K562 (cell line): ENCODE data around the gene PITX2. TPM values are rescaled to one million over a fixed set of nuclear protein-coding genes. Genes with fewer than 3 reads are reported as not detected.

Experiments
- ATAC-seq: fragments of 200-7000 bp; cut with Tn5 transposase; 3 replicates; pipeline ENCODE4 v1.9.1; 2020; ENCODE audit warnings: moderate library complexity
- BruUV-seq: library from RNA; stranded (reverse); fragments of 400-500 nt; replicated peaks from 2 replicates; lab custom pipeline; 2021; lab: Mats Ljungman, UMichigan
- CTCF ChIA-PET: fragments of 300-600 bp; formaldehyde crosslinking; extraction: SDS; loops from one replicate; lab custom pipeline; 2021; ENCODE audit warnings: low intra/inter-chr PET ratio; lab: Yijun Ruan, JAX
- POLR2A ChIA-PET: fragments of 300-600, 350-650 bp; sonication (Branson Sonifier 250); formaldehyde crosslinking; extraction: SDS; loops from one replicate; lab custom pipeline; 2021; ENCODE audit warnings: antibody characterized with exemption, inconsistent platforms; lab: Yijun Ruan, JAX
- DNase-seq, 4 experiments: peaks; one replicate each; pipeline versions ENCODE4 v3.0.0 to v3.0.0-alpha.2; 2011 to 2018; ENCODE audit warnings: low spot score in 3 of 4, mixed read lengths in 3 of 4; ENCODE audit errors: extremely low read depth in 1 of 4
- FAIRE-seq: peaks from 2 replicates; lab custom pipeline; 2011; peaks lifted over from hg19 to GRCh38; lab: Jason Lieb, UNC
- H2AFZ ChIP-seq: 2 replicates; pipeline ENCODE4 v1.6.0; 2011; ENCODE audit warnings: low read depth, low read length, control low read depth, inconsistent platforms
- H3K27ac ChIP-seq: fragments of 200-600 bp; 3 replicates; pipeline ENCODE4 v1.8.0; 2011; ENCODE audit warnings: low read depth, mild to moderate bottlenecking, control low read depth, inconsistent platforms, low read length, moderate library complexity, mixed read lengths; ENCODE audit errors: extremely low read depth
- H3K27me3 ChIP-seq, 2 experiments: fragments of 300-600 bp in 1 of 2; 2 replicates in 1 of 2; 3 replicates in 1 of 2; pipeline versions ENCODE4 v1.6.0 to v1.8.0; 2011; ENCODE audit warnings: inconsistent platforms in 2 of 2, low read length in 2 of 2, mild to moderate bottlenecking in 1 of 2, mixed read lengths in 1 of 2, moderate library complexity in 1 of 2; ENCODE audit not compliant: control insufficient read depth in 2 of 2, insufficient read depth in 2 of 2
- H3K36me3 ChIP-seq: fragments of 300-600 bp; 3 replicates; pipeline ENCODE4 v1.8.0; 2011; ENCODE audit warnings: mild to moderate bottlenecking, low read length, inconsistent platforms; ENCODE audit not compliant: control insufficient read depth, insufficient read depth
- H3K4me1 ChIP-seq, 2 experiments: fragments of 200-600 bp in 1 of 2; replicated peaks in 1 of 2; 2 replicates in 1 of 2; 3 replicates in 1 of 2; pipeline versions ENCODE4 v1.5.1 to v1.8.0; 2011; ENCODE audit warnings: inconsistent platforms in 2 of 2, low read length in 2 of 2, mild to moderate bottlenecking in 1 of 2, mixed read lengths in 1 of 2, moderate library complexity in 1 of 2; ENCODE audit not compliant: control insufficient read depth in 2 of 2, insufficient read depth in 2 of 2
- H3K4me2 ChIP-seq: 2 replicates; pipeline ENCODE4 v1.6.1; 2011; ENCODE audit warnings: low read length, control low read depth, inconsistent platforms, mixed read lengths; ENCODE audit not compliant: insufficient read depth
- H3K4me3 ChIP-seq: fragments of 200-600 bp; sonication (generic), shearing (Covaris generic); 2 replicates; pipeline ENCODE4 v1.5.1; 2016; ENCODE audit warnings: control low read depth, inconsistent platforms
- H3K79me2 ChIP-seq: fragments of 200-600 bp; 3 replicates; pipeline ENCODE4 v1.8.0; 2011; ENCODE audit warnings: low read length, inconsistent platforms; ENCODE audit not compliant: control insufficient read depth, insufficient read depth
- H3K9ac ChIP-seq, 2 experiments: 2 replicates each; pipeline versions ENCODE4 v1.6.0 to v1.6.1; 2011; ENCODE audit warnings: low read depth in 2 of 2, low read length in 2 of 2, control low read depth in 1 of 2, inconsistent platforms in 1 of 2, mild to moderate bottlenecking in 1 of 2, mixed read lengths in 1 of 2; ENCODE audit not compliant: insufficient read depth in 1 of 2
- H3K9me1 ChIP-seq: one replicate; pipeline ENCODE4 v1.6.0; 2011; ENCODE audit warnings: inconsistent platforms, mild to moderate bottlenecking, low read length, moderate library complexity; ENCODE audit not compliant: control insufficient read depth, insufficient read depth
- H3K9me3 ChIP-seq: replicated peaks from 2 replicates; pipeline ENCODE4 v1.5.1; 2011; ENCODE audit warnings: low read depth, low read length, inconsistent platforms; ENCODE audit not compliant: control insufficient read depth, insufficient read depth
- H4K20me1 ChIP-seq: replicated peaks from 2 replicates; pipeline ENCODE4 v1.6.1; 2011; ENCODE audit warnings: low read length, inconsistent platforms, mixed read lengths; ENCODE audit not compliant: control insufficient read depth, insufficient read depth
- BCLAF1 ChIP-seq, 2 experiments: fragments of 450-650 bp in 1 of 2; IDR thresholded peaks; 2 replicates each; pipeline ENCODE4 v1.6.1; 2011 to 2017; ENCODE audit warnings: low read depth in 2 of 2, antibody characterized with exemption in 1 of 2, borderline replicate concordance in 1 of 2, low read length in 1 of 2, mild to moderate bottlenecking in 1 of 2, mixed read lengths in 1 of 2; ENCODE audit not compliant: control insufficient read depth in 1 of 2
- FOXP1 ChIP-seq: sonication (generic); formaldehyde crosslinking; IDR thresholded peaks from 2 replicates; pipeline ENCODE4 v1.8.0; 2022; ENCODE audit warnings: mild to moderate bottlenecking, missing genetic modification reagents
- NR4A1 ChIP-seq, 2 experiments: fragments of 250-450 bp in 1 of 2; fragments of 450-650 bp in 1 of 2; sonication (Bioruptor Pico) in 1 of 2; IDR thresholded peaks; 2 replicates each; pipeline versions ENCODE4 v1.4.0 to v1.6.1; 2016 to 2020; ENCODE audit warnings: mild to moderate bottlenecking in 2 of 2, missing compliant biosample characterization in 1 of 2, missing genetic modification characterization in 1 of 2, moderate library complexity in 1 of 2
- POLR2AphosphoS2 ChIP-seq: IDR thresholded peaks from 2 replicates; pipeline ENCODE4 v1.6.1; 2012; ENCODE audit warnings: low read length, improper control_type of control experiment
- SMARCE1 ChIP-seq: fragments of 450-650 bp; IDR thresholded peaks from 2 replicates; pipeline ENCODE4 v1.7.1; 2016; ENCODE audit warnings: mild to moderate bottlenecking
- STAT5B ChIP-seq: fragments of 250-450 bp; sonication (Bioruptor Pico); IDR thresholded peaks from 2 replicates; pipeline ENCODE4 v1.8.0; 2021; ENCODE audit warnings: mild to moderate bottlenecking, inconsistent platforms
- ZBTB12 ChIP-seq: fragments of 250-450 bp; sonication (Bioruptor Pico); IDR thresholded peaks from 2 replicates; pipeline ENCODE4 v1.4.0; 2020
- WGBS: fragments of 100-300 bp; shearing (Covaris generic); methylation state at CpG from one replicate; pipeline ENCODE4 v1.1.6; 2016; ENCODE audit warnings: low coverage, mixed read lengths; ENCODE audit not compliant: insufficient coverage; ENCODE audit errors: missing lambda C conversion rate; 5-methylcytosine and 5-hydroxymethylcytosine counted together
- in situ Hi-C: fragments of 300-500 bp; cut with MboI; formaldehyde crosslinking; loops from 4 replicates; pipeline ENCODE4 v1.15.0; 2018; ENCODE audit warnings: inconsistent platforms, mixed read lengths
- intact Hi-C: fragments of 100-400 bp; cut with micrococcal nuclease; formaldehyde crosslinking; loops from 2 replicates; pipeline ENCODE4 v1.14.2; 2022
- polyA plus RNA-seq, 8 experiments: library from polyadenylated mRNA; depleted of rRNA in 4 of 8; stranded (reverse) in 5 of 8; unstranded in 3 of 8; fragments of >200 nt; fragmentation: Nextera tagmentation in 2 of 8; fragmentation: Illumina TruSeq in 1 of 8; extraction: Ambion mirVana in 2 of 8; extraction: Trizol in 1 of 8; gene quantifications; 2 replicates each; pipeline versions ENCODE4 v1.2.1 to v1.2.3, GENCODE V29; 2011 to 2014; ENCODE audit warnings: inconsistent platforms in 1 of 8, missing spikeins in 1 of 8
- total RNA-seq, 7 experiments: library from RNA; depleted of rRNA in 6 of 7; stranded (reverse); fragments of >200 nt in 6 of 7; fragmentation: Illumina TruSeq in 2 of 7; extraction: Trizol in 2 of 7; gene quantifications; 2 replicates each; pipeline versions ENCODE4 v1.2.1 to v1.2.3, GENCODE V29; 2011 to 2021; ENCODE audit warnings: low replicate concordance in 1 of 7
- TF ChIP-seq, protein P1 (sequence below): sonication (generic); formaldehyde crosslinking; IDR thresholded peaks from 2 replicates; pipeline ENCODE4 v1.8.1; 2023; ENCODE audit warnings: missing genetic modification reagents, mild to moderate bottlenecking, borderline replicate concordance

Gene PITX2
- total and polyA plus RNA-seq, 9 of the 15 experiments (the other 6 are each of a cell fraction or from before 2014, with no cell fraction given) = 0.08 TPM; not detected in 8

DNA sequence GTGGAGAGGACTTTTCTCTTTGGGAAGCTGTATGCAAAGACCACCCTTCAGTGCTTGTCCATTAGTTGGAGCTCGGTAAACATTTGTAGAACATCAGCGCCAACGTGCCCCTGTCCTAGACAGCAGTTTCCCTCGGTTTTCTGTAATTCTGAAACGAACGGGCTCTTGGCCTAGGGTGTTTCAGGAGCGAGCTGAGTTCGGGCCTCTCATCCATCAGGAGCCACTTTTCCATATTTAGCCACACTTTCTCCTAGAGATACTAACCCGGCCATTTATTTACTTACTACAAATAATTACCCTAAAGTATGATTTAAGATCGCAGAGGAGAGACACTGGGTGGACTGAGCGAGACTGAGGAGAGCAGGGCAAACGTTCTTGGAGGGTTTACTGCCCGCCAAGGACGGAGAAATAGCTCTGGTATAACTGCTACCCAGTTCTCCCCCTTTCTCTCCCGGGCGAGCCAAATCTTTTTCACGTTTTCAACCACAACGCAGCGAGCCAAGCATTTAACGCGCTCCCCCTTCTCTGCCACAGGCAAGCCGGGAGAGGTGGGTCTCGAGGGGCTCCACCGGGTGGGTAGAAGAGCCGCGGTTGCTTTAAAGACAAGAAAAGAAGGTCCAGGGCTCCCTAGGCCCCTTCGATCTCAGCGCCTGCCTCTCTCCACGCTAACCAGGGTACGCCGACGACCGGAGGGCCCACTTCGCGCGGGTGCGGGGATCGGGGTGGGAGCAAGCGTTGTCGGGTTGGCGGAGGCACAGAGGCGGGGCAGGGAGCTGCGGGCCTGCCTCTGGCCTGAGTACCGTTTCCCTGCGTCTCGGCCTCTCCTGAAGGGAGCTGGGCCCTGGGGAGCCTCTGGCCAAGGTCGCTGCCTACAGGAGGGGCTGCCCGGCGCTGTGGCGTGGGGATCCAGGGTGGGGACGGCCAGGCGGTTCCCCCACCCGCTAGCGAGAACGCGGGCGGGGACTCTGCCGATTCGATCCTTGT is 10.8 kb upstream of the PITX2 start:
- Histone ChIP-seq H3K27me3 (peaks cover 45 to 61% of the 10 kb centered on the region in 2 experiments), H4K20me1 (no peaks in the 10 kb centered on the region; the same call in 1 of the 2 replicates), H2AFZ (no peak overlapping the region), H3K4me2 (no peak overlapping the region), H3K9me1 (no peaks in the 10 kb centered on the region), H3K79me2 (no peaks in the 10 kb centered on the region), H3K4me3 (no peak overlapping the region), H3K27ac (no peak overlapping the region), H3K9ac (no peak overlapping the region), H3K36me3 (no peaks in the 10 kb centered on the region), H3K9me3 (no peaks in the 10 kb centered on the region), H3K4me1 (peaks cover 0 to 25% of the 10 kb centered on the region in 2 experiments; a peak in 2 of 5 replicates)
- ChIA-PET POLR2A (no interaction called here), CTCF (no interaction called here)
- ATAC-seq (no peak), FAIRE-seq (no peak), DNase-seq (no peak)
- no TSS peak for BruUV-seq
- WGBS = 1% methylated on average over 45 of the region's 59 CpGs
- intact Hi-C loops (loop anchor here (5.0 kb wide), 3 partner anchors 649 to 1399 kb away; no protein-coding TSS in a partner anchor), in situ Hi-C loops (no loop called here)
- TF ChIP-seq STAT5B (CRISPR knock-in tag) = no peak
- TF ChIP-seq BCLAF1 (IDR thresholded peaks at IDR 0.05; ENCODE audit: borderline replicate concordance in 1 of 2, control insufficient read depth in 1 of 2, low read depth in 2 of 2, low read length in 1 of 2) = no peak
- TF ChIP-seq SMARCE1 = no peak
- TF ChIP-seq, protein P1, sequence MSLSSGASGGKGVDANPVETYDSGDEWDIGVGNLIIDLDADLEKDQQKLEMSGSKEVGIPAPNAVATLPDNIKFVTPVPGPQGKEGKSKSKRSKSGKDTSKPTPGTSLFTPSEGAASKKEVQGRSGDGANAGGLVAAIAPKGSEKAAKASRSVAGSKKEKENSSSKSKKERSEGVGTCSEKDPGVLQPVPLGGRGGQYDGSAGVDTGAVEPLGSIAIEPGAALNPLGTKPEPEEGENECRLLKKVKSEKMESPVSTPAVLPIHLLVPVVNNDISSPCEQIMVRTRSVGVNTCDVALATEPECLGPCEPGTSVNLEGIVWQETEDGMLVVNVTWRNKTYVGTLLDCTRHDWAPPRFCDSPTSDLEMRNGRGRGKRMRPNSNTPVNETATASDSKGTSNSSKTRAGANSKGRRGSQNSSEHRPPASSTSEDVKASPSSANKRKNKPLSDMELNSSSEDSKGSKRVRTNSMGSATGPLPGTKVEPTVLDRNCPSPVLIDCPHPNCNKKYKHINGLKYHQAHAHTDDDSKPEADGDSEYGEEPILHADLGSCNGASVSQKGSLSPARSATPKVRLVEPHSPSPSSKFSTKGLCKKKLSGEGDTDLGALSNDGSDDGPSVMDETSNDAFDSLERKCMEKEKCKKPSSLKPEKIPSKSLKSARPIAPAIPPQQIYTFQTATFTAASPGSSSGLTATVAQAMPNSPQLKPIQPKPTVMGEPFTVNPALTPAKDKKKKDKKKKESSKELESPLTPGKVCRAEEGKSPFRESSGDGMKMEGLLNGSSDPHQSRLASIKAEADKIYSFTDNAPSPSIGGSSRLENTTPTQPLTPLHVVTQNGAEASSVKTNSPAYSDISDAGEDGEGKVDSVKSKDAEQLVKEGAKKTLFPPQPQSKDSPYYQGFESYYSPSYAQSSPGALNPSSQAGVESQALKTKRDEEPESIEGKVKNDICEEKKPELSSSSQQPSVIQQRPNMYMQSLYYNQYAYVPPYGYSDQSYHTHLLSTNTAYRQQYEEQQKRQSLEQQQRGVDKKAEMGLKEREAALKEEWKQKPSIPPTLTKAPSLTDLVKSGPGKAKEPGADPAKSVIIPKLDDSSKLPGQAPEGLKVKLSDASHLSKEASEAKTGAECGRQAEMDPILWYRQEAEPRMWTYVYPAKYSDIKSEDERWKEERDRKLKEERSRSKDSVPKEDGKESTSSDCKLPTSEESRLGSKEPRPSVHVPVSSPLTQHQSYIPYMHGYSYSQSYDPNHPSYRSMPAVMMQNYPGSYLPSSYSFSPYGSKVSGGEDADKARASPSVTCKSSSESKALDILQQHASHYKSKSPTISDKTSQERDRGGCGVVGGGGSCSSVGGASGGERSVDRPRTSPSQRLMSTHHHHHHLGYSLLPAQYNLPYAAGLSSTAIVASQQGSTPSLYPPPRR (CRISPR knock-in tag) = no peak
- TF ChIP-seq FOXP1 (CRISPR knock-in tag) = no peak
- no peak for TF ChIP-seq ZBTB12 (CRISPR knock-in tag)
- TF ChIP-seq NR4A1 (CRISPR knock-in tag; IDR thresholded peaks at IDR 0.05) = no peak
- TF ChIP-seq NR4A1 (tag; IDR thresholded peaks at IDR 0.05) = no peak
- no peak for TF ChIP-seq POLR2AphosphoS2
